ENCODE data around the gene CFAP251. TPM values are rescaled to one million over a fixed set of nuclear protein-coding genes. Genes with fewer than 3 reads are reported as not detected.
"Not testable (repeated sequence)": the region's sequence is repeated elsewhere in the genome, so short reads cannot be mapped to it uniquely, and the experiment has no call there.

CFAP251 gene
- total RNA-seq, 1 donor from 2014 or later = 4.5 TPM

DNA sequence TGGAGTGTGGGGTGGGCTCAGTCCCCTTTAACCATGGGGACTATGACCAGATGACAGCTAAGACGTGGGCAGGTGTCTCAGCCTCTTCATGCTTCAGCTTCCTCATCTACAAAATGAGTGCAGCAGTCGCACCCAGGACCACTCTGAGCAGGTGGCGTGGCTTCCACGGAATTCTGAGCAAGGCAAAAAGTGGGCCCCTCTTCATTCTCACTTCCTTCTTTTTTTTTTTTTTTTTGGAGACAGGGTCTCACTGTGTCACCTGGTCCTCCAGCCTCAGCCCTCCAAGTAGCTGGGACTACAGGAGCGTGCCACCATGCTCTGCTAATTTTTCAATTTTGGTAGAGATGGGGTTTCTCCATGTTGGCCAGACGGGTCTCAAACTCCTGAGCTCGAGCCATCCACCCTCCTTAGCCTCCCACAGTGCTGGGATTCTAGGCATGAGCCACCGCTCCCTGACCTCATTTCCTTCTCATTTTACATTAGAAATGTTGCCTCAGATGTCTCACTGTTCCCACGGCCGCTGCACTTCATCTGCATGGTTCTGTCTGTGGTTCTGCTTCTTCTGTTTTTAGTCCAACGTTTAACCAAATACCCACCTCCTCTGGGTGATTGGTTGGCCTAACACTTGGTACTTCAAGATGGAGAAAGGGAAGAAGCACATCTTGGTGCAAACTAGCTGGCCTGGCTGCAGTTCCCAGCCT is 61.9 kb downstream of the CFAP251 start:
- no peak for DNase-seq

DNA sequence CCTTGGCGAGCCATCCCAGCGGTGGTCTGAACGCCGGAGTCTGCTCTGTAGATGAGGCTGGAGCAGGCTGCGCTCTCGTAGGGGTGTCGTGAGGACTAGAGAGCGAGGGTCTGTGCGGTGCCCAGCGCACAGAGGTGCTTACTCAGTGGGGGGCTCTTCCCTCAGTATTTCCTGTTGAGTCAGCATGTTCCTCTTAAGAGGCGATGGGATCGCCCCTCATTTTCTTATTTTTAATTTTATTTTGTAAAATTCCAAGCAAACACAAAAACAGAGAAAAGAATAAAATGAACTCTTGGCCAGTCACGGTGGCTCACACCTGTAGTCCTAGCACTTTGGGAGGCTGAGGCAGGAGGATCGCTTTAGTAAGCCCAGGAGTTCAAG is 62.5 kb downstream of the CFAP251 start:
- DNase-seq = no peak

DNA sequence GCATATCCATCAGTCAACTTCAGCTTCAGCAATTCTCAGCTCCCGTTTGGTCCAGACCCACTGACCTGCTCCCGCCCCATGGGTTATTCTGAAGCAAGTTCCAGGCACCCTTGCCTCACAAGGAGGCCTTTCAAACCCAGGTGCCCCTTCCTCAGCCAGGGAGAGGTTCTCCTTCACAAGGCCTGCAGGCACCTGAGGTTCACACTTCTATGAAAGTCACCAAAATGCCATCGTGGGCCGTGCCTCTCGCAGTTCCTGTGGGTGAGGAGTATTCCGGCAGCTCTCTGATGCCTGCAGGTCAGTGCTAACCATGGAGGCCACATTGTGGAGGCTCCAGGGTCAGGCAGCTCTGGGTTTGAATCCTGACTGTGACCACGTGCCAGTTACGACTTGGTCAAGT is 63.1 kb downstream of the CFAP251 start:
- DNase-seq = no peak

DNA sequence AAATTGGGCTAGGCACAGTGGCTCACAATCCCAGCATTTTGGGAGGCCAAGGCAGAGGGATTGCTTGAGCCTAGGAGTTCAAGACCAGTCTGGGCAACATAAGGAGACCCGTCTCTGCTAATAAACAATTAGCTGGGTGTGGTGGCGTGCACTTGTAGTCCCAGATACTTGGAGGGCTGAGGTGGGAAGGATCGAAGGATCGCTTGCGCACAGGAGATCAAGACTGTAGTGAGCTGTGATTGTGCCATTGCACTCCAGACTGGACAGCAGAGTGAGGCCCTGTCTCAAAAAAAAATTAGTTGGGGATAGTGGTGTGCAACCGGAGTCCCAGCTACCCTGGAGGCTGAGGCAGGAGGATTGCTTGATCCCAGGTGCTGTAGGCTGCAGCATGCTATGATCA is 64.6 kb downstream of the CFAP251 start:
- no peak for DNase-seq

DNA sequence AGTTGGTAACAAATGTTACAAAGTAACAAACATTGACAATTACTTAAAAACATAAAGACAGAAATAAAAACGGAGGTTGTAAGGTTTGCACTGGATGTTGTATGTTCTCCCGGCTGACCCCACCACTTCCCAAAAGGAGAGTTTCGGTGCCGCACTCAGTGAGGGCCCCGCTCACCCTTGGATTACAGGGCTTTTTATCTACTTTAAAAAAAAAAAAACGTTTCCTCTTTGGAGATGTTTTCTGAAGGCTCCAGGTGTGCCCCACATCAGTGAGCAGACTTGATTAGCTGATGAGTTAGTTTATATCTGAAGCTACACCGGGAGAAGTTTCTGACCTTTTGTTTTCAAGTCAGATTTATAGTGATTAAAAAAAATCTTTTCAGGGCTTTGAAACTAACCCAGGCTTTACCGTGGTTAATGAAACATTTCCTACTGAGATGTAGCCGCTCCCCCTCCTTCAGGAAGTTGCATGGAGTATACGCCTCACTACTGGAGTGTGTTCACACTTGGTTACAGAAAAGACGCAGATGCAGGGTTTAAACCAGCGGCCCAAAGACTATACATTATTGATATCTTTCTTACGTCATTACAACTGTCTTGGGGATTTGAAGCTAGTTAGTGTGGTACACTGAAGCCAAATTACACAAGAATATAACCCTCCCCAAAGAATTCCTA is 65.3 kb downstream of the CFAP251 start:
- no peak for DNase-seq

DNA sequence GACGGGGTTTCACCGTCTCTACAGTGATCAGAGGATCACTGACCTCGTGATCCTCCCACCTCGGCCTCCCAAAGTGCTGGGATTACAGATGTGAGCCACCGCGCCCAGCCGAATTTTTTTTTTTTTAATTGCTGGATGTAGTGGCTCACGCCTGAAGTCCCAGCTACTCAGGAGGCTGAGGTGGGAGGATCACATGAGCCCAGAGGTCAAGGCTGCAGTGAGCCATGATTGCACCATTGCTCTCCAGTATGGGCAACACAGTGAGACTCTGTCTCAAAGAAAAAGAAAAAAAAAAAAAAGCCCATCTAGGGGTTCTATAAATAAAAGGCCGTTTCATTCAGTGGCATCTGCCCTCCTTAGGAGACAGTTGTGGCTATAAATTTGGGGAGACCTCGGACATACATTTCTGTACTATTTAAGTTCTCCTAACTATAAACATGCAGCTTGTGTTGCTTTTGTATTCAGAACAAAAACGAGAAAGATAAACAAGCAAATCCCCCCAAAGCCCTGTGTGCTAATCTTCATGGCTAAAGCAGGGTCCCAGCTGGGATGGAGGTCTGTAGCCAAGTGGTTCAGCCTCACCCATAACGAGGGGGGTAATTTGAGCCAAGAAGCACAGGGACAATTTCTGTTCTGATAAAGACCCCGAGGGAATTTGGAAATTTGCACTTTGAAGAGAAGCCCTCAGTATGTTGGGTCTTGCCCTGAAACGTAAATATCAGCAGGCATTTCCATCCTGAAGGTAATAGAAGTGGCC is 68.3 kb downstream of the CFAP251 start:
- no peak for DNase-seq

DNA sequence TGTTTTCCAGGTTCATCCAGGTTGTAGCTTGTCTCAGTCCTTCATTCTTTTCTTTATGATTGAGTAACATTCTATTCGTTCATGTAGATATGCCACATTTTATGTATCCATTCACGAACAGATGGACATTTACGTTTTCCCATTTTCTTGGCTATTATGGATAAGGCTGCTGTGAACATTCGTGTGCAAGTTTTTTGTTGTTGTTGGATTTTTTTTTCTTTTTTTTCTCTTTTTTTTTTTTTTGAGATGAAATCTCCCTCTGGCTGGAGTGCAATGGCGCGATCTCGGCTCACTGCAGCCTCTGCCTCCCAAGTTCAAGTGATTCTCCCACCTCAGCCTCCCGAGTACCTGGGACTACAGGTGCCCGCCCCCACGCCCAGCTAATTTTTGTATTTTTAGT is 70.1 kb downstream of the CFAP251 start:
- not testable (repeated sequence) for DNase-seq

DNA sequence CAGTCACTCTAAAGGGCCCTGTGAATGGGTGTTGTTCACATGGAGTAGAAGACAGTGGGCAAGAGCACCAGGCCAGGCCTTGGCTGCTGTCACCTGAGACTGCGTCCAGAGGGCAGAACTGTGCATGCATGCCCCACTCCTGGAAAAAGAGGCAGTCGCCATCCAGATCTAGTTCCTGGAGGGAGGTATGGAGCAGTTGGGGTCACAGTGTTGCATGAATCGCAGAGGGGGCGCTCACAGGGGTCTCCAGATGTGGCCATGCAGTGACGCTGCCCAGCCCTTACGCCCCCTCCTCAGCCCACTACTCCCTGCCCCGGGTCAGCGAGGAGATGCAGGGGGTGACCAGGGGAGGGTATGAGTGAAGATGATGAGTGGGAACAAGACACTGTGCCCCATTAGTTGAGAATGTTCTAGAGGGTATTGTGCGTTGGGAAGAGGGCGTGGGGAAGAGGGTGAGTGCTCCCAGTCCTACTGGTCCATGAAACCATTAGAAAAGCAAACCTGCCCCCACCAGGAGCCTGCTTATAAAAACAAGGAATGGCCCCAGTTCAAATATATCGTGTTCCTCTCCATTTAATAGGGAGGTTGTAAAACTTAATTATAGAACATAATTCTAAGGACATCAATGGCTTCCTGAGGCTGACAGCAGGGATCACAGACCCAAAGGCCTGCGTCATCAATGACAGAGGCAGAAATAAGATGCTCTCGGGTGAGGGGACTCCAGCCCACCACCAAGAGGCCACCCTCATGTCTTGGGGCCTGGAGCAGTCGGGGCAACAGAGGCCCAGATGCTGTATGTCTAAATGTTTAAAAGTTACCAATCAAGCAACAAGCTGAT is 71.1 kb downstream of the CFAP251 start:
- DNase-seq = no peak

DNA sequence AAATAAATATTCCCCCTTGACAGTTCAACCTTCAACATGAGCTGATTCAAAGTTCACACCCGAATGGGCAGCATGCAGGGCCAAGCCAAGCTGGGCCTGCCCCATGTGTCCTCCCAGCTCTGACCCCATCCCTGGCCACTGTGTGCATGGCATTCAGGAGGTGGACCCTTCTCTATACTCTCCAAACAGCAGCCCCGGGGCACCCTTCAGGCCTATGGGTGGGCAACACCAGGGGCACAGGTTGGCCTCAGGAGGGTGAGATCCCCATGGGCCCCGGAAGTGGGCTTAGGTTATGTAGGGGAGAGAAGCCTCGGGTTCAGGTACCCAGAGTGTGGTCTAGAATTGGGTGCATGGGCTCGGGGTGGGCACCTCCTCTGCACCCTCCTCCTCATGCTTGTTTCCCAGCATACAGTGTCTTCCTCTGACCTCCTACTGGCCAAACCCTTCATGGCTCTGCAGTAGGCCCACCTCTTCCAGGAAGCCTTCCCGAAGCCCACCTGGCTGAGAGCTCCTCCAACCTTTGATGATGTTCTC is 71.8 kb downstream of the CFAP251 start:
- no peak for DNase-seq

DNA sequence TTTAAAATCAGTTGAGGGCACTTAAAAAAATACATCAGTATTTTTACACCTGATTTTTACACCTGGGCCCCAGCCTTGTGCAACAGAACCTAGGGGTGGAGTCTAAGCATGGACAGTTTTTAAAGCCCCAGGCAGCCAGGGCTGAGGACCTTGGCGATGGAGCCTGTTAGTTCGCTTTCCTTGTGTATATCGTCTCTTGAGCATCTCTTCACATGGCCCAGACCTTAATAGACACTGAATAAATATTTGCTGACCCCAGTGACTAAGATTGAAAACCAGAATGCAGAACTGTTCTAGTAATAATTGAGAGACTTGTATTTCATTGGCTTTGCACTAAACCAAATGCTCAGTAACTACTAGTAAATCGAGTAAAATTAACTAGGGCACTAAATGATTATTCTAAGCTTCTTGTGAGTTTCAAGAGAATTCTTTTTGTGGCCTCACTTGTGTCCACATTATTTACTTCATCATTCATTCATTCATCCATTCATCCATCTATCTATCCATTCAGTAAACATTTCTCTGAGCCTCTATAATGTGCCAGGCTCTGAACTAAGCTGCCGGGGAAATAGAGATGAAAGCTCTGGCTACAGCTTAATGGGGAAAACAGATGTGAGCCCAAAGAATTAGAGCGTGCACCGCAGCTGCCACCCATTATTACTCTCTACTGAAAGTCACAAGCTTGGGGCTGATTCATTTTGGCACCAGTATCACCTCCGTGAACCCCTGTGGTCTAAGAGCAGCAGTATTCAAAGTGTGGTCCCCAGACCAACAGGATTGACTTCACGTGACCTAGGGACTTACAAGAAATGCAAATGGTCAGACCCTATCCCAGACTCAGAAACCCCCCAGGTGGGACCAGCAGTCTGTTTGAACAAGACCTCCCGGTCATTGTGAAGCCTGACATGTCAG is 72.6 kb downstream of the CFAP251 start:
- peak; percentile 66 for DNase-seq

DNA sequence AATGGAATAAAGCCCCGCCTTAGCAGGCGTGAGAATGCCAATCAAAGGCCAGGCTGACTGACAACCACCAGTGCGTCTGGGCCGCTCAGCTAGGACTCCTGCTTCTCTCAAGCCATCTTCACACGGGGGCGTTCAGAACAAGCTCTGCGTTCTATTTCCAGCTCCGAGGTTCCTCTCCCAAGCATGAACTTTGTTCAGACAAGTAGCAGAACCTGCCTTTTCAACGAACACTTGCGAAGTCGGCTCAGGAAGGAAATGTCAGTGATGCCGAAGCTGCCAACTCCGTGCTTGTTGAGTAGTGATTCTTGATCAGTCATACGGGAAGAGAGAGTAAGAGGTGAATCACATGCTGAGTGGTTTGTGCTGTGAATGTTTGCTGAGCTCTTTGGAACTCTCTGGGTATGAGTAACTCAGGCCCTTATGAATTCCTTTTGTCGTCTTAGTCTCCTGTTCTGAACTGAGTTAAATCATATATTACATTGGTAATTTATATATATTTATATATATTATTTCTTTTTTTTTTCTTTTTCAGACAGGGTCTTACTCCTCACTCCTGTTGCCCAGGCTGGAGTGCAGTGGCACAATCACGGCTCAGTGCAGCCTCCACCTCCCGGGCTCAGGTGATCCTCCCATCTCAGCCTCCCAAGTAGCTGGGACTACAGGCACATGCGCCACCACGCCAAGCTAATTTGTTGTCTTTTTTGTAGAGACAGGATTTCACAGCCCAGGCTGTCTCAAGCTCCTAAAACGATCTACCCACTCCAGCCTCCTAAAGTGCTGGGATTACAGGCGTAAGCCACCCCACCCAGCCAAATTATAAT is 73.9 kb downstream of the CFAP251 start:
- peak; percentile 24 for DNase-seq

DNA sequence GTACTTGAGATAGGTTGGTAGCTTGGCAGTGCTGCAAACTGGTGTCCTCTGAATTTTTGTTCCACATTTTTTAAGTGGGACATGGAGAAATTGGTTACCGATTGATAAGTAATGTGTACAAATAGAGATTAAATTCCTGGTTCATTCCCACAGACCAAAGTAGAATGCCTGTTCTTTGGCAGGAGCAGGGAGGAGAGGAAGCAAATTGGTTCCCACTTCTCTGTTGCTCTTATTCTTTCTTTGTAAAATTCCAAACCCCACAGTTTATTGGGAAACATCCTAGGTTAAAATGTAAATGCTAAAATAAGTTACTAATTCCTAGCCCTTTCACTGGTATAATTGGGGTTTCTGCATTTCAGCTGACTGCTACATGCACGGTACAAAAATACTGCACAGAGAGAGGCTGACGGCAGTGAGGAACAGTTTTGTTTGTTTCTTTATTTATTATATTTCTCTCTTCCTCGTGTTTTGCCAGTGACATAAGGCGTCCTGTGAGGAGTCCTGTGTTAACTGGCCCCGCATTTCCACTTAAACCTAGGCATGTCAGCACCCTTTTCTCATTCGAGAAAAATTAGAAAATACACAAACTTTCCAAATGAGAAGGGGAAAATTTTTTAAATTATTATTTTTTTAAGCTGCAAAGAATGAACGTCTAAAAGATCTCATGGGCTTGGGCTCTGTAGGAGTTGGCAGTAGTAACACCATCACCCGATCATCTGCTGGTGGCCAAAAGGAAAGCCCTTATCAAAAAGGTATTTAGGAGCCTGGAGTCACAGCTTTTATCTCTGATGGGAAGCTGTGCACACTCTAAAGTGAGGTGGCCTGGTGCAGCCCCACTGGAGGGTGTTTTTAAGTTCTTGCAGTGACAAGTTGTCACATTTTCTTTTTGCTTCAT is 77.9 kb downstream of the CFAP251 start:
- DNase-seq = no peak

DNA sequence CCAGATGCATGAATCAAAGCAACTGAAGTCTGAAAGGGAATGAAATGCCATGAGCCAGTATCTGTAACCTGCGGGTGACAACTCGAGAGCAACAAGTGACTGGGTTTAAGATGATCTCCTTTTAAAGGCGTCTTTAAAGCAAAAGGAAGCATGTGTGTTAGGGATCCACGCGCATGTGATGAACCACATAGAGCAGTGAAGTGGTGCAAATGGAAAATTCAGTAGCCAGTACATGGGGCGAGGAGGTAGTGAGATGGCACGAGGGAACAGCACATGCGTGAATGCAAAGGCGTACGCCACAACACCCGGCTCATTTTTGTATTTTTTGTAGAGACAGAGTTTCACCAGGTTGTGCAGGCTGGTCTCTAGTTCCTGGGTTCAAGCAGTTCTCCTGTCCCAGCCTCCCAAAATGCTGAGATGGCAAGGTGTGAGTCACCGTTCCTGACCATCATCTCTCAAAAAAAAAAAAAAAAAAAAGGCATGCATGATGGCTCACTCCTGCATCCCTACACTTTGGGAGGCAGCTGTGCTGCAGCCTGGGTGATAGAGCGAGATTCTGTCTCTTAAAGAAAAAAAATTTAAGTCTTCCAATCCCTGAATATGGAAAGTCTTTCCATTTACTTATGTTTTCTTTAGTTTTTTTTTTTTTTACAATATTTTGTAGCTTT is 78.7 kb downstream of the CFAP251 start:
- no peak for DNase-seq

DNA sequence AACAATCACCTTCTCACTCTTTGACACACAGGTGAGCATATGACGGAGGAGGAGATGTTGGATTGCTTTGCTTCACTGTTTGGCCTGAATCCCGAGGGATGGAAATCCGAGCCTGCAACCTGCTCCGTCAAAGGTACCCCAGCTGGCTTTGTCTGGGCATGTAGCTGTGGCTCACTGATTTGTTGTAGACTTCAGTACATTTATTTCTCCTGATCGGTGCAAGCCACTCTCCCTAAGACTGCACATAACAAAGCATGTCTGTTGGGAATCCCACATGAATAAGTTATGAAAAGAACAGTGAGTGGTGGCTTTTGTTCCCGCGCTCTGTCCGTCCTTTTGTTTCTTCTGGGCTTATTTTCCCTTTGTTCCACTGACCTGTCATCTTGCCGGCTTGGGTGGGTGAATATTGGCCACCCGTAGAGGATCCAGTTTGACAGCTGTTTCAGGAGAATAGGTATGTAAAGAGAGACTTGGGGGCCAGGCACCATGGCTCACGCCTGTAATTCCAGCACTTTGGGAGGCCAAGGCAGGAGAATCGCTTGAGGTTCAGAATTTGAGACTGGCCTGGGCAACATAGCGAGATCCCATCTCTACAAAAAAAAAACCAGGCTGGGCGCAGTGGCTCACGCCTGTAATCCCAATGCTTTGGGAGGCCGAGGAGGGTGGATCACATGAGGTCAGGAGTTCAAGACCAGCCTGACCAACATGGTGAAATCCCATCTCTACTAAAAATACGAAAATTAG is 83.2 kb downstream of the CFAP251 start:
- peak; percentile 69 for DNase-seq

DNA sequence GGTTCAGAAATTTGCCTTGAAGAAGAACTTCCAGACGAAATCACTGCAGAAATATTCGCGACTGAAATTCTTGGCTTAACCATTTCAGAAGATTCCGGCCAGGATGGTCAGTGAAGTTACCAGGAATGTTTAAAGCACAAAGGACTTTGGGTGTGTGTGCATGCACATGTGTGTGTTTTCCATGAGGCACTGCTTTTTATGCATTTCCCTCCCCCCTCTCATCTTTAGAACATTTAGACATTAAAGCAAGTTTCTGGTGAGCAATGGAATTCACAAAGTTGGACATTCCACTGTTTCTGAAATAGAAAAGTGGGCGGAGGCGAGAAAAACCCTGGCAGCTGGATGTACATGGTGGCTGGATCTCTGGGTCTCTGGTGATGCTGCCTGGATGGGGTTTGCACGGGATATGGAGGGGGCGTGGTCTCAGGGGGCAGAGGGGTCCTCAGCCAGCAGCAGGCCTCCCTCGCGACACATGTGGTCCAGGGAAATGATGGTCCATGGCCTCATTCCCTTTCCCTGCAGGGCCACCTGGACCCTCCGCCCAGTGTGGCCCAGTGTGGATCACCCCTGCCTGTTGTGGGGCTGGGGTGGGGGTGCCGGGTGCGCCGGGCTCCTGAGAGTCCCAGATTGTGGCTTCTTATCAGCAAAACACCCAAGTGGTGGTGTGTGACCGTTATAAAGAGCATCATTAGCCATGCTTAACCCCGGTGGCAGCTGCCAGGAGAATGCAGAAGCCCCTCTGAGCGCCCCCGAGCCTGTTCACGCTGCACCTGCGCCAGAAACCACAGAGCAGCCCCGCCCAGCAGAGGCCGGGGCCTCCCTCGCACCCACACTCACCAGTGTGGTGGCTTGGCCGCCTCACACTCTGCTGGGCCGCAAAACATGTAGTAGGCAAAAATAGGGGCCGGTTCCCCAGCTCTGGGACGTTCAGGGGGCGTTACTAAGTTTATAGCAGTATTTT is 85.5 kb downstream of the CFAP251 start:
- DNase-seq = peak; percentile 33

DNA sequence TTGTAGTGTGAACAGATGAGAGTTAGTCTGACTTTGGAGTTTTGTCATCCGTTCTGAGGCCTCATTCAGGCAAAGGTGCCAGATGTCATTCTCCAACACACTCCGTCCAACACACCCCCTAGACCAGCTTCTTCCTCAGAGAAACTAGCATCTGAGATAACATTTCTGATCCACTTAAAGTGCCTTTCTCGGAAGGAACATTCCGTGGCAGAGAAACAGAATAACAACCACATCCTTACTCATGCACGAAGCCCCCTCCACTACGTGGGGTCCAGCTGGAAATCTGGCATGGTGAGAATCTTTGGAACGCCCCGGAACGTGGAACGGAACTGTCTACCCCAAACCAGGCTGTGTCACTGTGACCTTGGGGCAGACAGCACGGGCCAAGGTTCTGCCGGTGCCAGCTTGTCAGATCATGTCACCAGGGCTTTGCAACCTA is 86.3 kb downstream of the CFAP251 start:
- DNase-seq = peak; percentile 45

All from tongue (tissue), 2 donors.